HG03108 (cell line): ENCODE data around the gene PRKAG2.

Experiments
- ATAC-seq: cut with Tn5 transposase; IDR thresholded peaks from one replicate; pipeline ENCODE4 v1.9.1; 2021; ENCODE audit warnings: moderate library complexity; ENCODE audit not compliant: unreplicated experiment

The PRKAG2 gene

DNA sequence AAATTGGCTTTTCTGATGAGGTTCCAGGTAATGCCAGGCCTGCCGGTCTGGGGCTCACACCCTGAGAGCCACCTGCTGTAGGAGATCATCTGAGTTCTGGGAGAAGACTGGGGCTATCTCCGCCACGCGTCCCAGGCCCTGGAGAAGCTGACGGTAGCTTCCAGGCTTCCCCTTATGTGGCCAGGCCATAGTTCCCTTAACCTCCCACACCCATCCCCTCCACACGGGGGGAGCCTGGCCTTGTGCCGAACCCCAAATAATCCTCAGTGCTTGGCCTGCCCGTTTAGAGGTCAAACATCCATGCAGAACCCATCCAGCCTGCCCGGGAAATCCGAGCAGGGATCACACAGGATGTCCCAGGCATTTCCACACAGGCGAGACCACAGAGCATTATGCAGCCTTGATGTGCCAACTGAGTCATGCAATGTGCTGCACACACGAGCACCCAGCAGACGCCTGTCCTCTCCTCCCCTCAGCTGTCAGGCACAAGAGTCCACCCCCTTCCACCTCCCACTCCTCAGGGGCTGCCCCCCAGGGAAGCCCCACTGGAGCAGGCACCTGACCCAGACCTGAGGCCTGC lies 176.2 kb downstream of the PRKAG2 start:
- ATAC-seq, result no peak

DNA sequence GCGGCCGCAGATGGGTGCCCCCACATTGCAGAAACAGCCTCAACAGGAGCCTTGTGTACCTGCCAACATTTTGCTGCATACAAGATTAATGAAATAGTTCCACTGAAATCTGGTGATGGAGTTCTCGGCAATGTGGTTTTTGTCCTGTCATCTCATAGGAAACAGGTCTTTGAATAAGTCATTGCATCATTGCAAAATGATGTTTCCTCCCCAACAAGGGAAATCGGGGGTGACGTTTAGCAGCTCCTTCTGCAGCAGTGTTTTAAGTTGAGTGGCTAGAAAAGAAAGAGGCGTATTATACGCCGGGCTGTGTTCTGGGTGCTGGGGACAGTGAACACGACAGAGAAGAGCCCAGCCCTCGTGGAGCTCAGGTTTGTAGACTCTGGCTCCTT lies 177.0 kb downstream of the PRKAG2 start:
- ATAC-seq, result no peak

DNA sequence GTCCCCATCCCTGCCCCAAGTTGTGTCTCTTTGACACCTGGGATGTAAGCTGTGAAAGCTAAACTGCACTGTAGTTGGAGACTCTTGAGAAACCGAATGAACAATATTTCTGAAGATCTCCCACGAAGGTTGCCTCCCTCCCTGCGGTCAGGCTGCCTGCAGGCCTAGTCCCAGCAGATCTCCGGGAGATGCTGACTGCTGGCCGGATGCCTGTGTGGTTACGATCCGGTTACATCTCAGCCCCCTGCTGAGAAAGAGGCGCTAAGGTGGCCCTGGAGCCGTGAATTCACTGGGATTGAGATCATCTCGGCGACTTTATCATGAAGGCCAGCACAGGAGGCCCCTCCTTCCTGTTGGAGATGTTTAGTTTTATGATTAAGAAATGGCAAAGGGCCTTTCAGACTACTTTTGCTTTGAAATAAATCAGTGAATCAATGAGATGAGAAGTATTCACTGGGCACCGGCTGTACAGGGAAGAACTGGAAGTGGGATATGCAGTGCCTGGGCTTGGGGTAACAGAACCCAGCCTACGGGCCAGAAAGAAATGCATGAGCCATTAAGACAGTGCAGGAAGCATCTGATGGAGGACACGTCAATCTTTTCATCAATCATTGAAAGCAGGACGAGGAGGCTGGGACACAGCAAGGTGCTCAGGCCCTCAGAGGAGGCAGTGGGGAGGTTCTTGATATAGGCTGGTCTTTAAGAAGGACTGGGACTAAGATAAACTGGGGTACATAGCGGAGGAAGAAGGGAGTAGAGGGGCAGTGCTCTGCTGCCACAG lies 177.6 kb downstream of the PRKAG2 start:
- ATAC-seq, result no peak

DNA sequence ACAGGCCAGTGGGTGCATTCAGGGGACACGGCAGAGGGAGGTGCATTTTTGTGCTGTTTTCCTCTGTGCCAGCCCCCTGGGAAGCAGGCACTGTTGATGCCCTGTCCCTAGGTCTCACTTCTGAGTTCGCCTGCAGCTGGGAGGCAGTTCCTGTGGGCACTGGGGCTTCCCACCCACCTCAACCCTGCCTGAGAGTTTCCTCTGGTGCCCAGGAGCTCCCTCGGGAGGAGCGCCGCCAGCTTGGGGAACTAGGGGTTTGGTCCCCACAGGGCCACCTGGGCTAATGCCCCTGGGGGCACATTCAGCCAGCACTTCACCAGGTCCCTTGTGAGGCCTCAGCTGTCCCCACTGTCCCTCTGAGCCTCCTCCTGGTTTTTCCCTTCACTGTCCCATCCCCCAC lies 179.0 kb downstream of the PRKAG2 start:
- no peak for ATAC-seq

DNA sequence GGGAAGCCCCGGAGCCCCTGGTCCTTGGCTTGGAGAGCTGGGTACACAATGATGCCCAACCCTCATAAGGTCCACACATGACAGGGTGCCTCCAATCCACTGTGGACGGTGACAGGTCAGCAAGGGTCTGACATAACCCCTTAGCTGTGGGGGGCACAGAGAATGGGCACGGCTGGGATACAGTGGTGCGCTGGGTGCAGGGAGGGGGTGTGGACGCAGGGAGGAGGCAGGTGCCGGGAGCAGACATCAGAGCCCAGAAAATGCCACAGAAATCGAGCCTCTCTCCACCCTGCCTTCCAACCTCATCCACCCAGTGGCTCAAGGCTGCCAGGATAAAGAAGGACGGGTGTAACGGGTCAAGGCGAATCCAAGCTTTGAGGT lies 179.4 kb downstream of the PRKAG2 start:
- ATAC-seq, result no peak

DNA sequence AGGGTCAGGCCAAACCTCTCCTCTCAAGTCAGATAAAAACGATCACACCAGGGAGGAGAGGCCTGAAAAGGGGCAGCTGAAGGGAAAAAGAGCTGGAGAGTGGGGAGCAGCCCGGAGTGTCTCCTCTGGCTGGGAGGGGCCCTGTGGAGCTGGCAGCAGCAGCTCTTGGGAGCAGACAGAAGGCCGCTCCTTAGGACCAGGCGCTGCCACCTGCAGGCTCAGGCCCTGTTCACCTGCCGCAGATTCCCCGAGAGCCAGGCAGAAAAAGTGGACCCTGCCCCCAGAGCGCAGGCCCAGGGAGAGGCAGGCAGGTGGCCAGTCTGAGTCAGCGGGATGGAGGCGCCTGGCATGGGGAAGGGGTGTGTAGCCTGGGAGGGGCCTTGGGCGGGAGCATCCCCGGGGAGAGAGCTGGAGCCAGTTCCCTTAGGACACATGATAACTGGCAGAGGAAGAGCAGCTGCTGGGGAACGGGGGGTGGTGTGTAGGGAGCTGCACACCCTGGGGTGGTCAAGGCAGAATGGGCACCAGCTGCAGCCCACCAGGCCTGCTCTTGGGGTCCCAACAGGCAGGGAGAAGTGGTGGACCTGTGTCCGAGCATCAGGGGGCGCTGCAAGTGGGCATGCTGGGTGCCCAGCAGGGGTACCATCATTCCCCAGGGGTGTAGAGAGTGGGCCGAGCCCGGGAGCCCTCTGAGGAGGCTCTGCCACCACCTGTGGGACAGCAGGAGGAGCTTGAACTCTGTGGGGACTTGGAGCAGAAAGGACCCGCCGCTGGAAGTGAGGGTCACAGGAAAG lies 180.0 kb downstream of the PRKAG2 start:
- no peak for ATAC-seq

DNA sequence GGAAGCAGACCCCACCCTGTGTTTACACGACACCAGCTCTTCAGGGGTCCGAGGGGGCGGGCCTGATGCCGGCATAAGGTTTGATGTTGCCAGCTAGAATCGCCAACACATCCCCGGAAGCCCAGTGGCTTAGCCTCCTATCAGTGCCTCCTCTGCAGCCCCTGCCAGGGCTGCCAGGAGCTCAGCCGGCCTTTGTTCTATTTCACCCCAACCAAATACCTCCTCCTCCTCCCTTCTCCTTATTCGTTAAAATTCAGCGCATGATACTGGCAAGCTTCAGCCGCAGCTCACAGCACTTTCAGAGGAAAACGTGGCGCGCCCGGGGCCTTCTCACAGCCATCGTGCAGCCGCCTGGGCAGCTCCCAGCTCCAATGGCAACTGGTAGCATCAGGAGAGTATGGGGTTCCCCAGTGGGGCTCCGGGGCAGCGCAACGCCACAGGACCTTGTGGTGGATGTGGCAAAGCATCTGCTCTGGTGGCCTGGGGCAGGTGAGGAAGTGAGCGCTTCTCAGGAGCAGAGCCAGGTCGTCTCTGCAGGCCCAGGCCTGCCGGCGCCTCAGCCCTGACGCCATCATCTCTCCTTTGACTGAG lies 180.9 kb downstream of the PRKAG2 start:
- ATAC-seq, result no peak

DNA sequence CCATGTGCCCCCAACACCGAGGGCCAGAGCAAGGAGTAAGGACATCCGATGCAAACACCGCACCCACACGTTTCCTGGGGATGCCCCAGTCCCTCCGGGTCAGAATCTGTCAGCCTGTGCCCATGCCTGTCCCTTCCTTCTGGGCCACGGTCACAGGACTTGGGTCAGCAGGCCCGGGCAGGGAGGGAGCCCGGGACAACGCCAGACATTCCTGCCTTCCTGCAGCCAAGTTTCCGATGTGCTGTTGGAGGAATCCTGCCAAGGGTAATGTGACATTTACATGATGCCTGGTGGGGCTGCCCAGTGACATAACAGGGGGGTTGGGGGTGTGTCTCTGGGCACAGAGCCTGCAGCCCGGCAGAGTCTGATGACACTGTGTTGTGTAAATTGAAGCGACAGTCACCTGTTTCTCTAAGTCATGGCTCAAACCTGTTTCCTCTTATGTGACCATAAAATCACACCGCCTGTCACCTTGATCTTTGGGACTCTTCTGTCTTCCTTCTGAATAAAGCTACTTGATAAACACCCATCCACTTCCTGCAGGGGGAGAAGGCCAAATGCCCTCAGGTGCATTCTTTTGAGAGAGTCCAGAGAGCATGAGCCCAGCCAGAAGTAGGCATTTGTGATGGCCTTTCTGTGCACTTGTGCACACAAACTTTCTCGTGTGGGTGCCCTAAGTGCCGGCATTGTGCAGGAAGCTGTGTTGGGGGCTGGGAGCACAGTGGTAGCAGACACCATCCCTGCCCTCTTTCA lies 181.9 kb downstream of the PRKAG2 start:
- ATAC-seq, result no peak

DNA sequence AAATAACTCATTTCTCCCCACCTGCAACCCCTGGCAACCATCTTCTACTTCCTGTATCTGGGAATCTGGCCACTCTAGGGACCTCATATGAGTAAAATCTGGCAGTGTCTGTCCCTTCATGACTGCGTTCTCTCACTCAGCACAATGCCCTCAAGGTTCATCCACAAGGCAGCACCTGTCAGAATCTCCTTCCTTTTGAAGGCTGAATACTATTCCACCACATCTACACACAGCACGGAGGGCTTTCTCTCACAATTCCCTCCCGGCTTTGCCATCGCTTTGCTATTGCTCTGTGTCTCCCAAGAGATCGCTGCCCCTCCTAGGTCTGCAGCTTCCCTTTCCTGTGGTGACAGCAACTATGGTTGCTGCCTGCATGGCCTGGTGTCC lies 182.5 kb downstream of the PRKAG2 start:
- no peak for ATAC-seq

DNA sequence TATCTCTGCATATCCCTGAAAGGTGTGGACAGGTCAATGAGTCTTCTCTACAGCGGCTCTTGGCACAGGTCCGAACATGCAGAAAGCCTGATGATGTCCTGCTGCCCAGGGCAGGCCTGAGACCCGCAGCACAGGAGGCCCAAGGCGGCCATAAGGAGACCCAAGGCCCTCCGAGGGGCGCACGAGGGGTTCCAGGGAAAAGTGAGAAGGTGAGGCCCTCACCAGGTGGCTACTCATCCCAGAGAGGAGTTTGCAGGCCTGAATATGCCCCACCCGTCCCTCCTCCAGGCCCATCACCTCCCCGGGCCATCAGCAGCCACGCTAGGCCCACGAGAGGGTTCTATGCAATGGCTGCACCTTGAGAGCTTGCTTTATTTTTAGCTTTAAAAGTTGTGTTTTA lies 183.8 kb downstream of the PRKAG2 start:
- ATAC-seq, result no peak

DNA sequence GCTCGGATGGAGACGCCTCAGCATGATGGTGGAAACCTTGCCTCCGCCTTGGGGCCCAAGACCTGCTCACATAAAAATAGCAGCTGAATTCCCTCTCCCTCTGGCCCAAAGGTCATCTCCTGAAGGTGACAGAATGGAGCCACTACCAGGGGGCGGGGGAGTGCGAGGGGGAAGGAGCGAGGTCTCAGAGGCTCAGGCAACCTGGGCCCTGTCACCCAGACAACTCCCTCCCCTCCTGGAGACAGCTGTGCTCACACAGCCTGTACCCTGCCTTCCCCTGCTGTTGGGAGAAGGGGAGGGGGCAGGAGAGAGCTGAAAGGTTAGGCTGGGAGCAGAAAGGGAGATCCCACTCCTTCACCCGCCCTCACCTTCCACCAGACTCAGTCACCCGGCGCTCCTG lies 184.2 kb downstream of the PRKAG2 start:
- ATAC-seq, result no peak

DNA sequence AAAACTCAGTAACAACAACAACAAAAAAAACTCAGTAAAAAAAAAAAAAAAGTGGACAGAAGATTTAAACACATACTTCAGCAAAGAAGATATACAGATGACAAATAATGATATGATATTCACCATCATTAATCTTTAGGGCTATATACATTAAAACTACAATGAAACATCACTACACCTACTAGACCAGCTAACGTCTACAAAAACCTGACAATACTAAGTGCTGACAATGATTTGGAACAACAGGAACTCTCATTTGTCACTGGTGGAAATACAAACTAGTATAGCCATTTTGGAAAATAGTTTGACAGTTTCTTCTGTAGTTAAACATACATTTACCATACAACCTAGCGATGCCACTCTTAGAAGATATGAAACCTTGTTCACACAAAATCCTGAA lies 185.5 kb downstream of the PRKAG2 start:
- no peak for ATAC-seq

DNA sequence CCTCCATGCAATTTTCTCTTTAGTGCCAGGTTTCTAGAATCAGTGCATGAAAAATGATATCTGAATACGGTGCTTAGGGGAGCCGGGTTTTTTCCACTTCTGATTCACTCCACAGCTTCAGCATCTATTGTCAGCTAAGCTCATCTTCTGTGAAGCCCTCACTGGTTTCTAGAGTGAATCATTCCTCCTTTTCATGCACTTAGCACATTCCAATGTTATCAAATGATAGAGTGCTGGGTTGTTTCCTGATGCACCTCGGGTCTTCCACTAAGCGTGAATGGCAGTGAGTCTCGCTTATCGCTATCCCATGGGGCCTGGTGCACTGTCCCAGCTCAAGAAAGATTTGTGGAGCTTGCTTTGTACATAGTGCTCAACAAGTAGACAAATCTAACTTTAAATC lies 186.3 kb downstream of the PRKAG2 start:
- ATAC-seq, result no peak

DNA sequence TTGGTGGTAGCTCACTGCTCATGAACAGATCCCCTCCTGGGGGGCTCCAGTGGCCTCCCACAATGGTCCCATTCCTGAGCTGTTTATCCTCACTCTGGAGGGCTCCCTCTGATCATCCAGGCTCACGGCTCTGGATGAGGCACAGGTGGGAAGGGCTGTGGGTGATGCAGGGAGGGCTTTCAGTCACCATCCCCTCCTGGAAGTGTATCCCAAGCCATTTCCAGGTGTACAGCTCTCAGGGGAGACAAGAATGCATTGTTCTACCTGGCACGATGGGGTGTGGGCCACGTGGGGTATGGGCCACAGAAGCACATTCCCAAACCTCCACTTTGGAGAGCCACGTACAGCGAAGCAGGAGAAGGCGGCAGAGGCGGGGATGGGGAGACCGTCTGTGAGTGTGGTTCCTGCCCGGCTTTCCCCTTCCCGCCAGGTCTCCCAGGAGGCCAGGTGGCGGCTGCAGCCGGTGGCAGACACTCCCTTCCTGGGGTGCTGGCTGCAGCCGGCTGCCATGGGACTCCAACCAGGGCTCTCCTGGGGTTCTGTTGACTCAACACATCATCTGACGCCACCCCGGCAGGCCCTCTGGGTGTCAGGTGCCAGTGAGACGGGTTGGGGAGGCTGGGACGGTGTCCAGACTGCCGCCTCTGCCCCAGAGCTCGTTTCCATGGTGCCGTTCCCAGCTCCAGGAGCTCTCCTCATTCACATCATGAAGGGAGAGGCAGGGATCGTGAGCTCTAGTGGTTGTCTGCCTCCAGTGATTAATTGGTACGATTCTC lies 187.5 kb downstream of the PRKAG2 start:
- no peak for ATAC-seq

DNA sequence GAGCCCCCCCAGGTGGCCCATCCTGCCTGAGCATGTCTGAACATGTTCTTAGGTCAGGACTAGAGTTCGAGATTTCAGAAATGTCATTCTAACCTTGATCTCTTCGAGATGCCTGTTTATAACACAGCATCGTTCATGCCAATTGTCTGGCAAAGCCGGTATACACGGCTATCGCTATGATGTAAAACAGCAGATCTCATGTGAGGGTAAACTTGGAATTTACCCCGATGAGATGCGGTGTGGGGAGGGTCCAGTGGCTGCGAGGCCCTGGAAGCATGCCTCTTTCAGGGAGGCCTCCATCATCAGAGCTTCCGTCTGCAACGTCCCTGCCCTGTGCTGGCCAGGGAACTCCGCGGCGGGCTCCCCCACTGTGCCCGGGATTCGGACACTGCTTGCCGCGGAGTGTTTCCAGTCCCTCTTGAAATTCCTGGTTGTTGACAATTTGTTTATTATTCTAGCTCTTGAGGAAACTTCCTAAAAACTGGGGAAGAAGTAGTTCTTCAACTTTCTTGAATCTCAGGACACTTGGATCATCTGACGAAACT lies 188.6 kb downstream of the PRKAG2 start:
- ATAC-seq, result no peak

DNA sequence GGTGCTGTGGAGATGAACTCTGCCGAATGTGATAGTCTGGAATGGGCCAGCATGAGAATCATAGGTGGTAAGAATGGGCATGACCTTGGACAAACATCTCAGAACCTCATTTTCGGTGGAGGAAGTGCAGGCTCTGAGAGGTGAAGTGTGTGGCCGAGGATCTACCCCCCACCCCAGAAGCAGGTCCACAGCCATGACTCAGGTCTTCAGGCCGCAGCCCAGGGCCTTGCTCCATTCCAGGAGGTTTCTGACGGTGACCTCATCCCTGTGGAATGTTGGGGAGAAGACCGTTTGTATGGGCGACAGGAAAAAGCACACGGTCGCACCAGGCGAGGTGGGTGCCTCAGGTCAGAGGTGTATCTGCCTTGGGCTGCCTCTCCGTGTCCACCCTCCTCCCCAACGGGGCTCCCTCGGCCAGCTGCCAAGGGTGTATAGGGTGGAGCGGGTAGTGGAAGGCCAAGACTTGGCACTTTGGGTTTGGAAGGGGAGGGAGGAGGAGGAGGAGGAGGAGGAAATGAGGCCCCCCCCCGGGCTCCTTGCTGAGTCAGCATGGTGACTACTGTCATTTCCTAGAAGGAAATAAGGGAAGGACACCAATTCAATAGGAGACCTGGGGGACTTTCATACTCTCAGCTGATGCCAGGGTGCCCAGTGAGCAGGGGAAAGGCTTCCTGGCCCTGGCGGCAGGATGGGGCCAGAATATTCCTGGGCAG lies 189.2 kb downstream of the PRKAG2 start:
- ATAC-seq, result no peak

DNA sequence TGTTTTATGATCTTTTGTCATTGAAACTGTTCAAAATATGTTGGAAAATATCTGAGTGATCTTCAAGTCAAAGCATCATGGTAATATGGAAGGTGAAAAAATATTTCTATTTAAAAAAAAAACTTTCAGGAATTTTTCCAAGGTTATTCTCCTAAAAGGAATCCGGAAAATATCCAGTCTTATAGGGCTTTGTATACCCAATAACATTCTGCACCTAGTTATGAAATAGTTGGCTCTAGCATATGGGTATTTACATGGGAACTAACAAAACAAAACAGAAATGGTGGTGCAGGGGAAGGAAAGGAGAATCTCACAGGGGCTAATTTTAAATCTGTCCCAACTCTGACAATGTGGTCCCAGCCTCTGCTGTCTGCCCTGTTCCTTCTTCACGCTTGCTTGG lies 190.1 kb downstream of the PRKAG2 start:
- ATAC-seq, result no peak

DNA sequence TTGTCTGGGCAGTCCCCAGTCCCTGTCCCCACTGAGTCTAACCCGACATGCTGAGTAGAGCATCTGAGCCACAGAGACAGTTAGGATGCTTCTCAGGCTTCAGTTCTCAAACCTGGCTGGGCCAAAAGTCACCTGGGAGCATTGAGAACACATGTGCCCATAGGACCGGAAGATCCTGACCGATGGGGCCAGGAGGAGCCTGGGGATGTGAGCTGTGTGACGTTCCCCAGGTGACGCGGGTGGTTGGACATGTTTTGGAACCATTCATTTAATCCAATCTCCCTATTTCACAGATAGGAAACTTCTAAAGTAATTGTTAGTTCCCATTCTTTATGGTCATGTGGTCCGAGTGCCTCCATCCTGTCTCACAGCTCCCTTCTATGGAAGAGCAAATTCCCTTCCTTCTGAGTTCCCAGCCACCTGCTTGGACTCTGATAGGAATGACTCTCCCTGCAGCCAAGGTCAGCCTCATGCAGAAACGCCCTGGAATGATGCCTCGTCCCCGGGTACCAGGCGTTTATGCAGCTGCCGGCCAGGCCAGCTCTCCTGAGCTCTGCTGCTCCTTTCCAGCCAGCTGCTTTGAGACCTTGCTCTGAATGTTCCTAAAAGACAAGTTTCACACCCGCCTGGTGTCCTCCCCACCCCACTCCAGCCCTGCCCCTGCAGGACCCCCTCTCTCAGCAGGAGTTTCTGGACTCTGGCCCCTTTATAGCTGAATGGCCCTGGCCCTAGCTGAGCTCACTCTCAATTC lies 190.7 kb downstream of the PRKAG2 start:
- ATAC-seq, result no peak
